C4-2B (cell line): ENCODE results near the gene KCNQ5.

ENCODE experiments used
- CTCF ChIP-seq: fragments of 450-650 bp; conservative IDR thresholded peaks from 2 replicates; pipeline ENCODE4 v1.5.1; 2017; ENCODE audit warnings: mild to moderate bottlenecking
- ZFX ChIP-seq: fragments of 450-650 bp; IDR thresholded peaks from 2 replicates; pipeline ENCODE4 v1.6.1; 2017

DNA sequence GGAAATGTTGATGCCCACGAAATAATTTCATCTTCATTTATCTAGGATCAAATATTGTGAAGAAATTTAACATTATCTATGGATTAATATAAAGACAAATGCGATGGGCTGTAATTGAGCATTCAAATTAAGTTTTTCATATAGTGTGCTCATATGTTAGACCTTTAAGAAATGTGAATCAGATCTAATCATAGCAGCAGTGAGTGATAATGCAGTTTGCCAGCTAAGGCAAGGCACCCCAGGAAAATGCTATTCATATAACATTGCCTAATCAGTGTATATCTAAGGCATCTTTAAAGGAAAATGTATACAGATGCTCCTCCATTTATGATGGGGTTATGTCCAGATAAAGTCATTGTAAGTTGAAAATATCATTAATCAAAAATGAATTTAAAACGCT, 135.2 kb downstream of the KCNQ5 start:
- TF ChIP-seq CTCF (no peak), ZFX (no peak)
